Activated CD4-positive, CD25-positive, alpha-beta regulatory T cell (primary cell): ENCODE data around the gene LMOD3.

ENCODE experiments used
- DNase-seq, 4 experiments: peaks; one replicate each; lab custom pipeline; 2025; lab: John Stamatoyannopoulos, UW

The LMOD3 gene

DNA sequence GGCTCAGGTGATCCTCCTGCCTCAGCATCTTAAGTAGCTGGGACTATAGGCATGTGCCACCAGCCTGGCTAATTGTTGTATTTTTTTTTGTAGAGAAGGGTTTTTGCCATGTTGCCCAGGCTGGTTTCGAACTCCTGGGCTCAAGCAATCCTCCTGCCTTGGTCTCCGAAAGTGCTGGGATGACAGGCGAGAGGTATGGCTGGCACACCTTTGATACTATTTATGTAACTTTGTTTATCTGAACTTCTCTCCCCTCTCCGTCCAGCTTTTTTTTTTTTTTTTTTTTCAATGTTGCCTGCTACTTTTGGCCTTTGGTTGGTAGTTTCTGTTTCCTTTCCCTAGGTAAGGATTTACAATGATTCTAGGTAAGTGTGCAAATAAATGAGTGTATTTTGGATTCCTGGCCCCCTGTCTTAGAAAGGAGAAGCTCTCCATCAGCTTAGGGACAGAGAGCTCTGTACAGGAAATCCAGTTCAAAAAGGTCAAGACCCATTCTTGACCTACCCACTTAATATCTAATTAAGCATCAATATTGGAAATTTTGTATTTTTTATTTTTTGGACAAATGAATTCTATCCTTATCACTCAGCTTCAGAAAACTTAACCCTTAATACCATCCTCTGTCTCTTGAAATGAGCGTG, 30.9 kb downstream of the LMOD3 start:
- no peak for DNase-seq

DNA sequence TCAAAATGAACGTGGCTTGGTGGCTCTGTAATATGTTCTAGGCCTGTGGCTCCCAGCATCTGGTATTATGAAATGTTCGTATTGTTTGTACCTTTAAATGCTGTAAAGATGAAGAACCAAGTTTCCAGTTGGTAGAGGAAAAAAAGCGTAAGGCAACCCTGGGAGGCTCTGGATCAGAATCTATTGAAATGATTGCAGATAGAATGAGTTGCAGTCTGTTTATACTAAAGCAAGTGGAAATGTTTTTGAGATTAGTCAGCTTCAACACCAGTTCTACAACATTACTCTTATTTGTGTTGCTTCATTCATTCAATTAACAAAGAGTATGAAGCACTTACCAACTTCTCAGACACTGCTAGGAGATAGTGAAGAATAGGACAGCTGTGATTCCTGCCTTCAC, 32.4 kb downstream of the LMOD3 start:
- DNase-seq, result no peak

DNA sequence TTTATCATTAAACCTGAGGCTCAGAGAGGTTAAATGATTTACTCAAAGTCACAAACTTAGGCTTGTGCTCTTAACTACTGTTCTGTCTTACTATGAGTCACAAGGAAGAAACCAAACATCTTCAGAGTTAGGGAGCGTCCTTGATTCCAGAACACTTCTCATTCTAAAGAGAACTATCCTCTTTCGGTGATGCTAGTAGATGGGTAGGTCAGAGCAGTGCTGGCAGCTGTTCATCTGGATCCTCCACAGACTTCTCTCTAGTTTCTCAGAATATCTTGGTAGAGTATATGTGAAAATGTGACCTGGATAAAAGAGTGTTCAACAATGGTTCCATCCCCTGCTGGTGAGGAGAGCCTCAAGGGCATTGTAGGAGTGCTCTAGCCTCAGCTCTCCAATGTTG, 34.3 kb downstream of the LMOD3 start:
- no peak for DNase-seq

DNA sequence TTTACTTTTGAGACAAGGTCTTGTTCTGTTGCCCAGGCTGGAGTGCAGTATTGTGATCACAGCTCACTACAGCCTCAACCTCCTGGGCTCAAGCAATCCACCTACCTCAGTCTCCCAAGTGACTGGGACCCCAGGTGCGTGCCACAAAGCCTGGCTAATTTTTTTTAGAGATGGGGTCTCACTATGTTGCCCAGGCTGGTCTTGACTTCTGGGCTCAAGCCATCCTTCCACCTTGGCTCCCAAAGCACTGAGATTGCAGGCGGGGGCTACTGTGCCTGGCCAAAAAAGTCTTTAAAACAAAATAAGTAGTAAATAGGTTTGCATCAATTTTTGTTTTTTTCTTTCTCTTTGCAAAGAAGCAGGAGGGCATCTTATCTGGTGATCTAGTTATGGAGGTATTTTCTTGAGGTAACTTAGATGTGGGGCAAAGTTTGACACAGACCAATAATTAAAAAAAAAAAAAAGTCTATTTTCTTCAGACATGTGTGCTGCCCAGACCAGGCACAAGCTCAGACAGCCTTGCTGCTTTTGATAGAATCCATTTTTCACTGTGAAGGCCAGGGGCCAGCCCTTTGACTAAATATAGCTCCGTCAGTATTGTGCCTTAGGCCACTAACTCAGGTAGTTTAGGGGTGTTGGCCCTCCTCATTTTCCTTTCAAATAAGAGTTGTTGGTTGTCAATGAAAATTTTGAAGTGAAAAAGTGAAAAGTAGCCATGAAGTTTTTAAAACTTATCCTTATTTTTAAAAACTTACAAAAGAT, 35.2 kb downstream of the LMOD3 start:
- no peak for DNase-seq

DNA sequence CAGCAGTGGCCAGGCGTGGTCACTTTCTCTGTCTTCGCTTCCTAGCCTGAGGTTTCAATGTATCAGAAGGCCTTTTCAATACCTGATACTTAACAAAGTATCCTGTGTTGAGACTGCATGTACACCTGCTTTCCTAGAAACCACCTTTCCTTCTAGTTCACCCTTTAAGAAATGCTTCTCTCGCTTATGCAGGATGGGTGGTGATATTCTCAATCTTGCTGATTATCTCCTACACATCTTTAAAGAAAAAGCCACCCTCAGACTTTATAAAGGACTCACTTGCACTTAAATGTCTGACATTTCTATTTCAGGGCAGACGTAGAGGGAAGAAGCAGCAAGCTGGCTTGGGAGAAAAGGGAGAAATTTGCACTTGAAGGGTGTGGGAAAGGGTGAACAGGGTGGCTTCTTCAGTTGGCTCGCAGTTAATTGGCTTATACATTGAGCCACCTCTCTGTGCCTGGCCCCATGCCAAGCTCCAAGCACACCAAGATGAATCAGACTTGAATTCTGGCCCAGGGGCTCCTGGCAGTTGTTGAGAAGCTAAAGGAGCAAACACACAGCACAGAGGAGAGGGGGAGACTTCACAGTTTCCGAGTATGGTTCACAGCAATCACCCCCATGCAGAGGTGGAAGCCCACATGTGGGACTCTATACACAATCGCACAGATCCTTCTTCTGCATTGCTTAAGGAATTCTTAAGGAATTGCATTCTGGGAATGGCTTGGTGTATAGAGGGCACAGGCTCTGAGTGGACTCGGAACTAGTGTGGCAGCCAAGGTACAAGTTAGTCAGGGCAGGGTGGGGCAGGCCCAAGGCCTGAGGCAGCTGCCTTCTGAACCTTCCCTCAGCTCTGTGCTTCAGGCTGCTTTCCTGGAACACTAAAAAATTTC, 36.3 kb downstream of the LMOD3 start:
- DNase-seq, result peak; percentile 34 to 47 (median 44)

DNA sequence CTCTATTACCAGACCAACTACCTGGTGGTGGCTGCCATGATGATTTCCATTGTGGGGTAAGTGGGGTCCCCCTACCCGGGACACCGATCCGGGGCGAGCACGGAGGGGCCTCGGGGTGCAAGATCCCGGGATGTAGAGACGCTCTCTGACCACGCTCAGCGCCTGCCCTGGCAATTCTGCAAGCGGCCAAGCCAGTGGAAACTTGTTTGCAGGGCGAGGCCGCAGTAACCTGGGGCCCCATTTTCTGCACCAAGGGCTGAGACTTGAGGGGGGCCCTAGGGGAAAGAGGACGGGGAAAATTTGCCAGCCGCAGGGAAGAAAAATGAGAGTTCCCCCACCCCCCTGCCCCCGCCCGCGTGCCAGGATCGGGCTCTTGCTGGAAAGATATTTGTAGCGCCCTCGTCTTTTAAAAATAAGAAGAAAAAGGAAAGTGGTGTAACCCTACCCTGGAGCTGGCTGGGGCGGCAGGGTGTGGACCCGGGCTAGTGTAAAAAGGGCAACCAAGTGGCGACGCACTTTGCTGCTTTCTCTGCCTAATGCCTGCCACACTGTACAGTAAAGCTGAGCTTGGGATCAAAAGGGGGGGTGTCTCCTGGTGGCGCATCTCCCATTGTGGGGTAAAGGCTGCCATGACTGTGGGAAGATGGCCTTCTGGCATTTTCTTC, 37.1 kb downstream of the LMOD3 start:
- DNase-seq, result peak in 1 of 4 experiments; percentile 5

DNA sequence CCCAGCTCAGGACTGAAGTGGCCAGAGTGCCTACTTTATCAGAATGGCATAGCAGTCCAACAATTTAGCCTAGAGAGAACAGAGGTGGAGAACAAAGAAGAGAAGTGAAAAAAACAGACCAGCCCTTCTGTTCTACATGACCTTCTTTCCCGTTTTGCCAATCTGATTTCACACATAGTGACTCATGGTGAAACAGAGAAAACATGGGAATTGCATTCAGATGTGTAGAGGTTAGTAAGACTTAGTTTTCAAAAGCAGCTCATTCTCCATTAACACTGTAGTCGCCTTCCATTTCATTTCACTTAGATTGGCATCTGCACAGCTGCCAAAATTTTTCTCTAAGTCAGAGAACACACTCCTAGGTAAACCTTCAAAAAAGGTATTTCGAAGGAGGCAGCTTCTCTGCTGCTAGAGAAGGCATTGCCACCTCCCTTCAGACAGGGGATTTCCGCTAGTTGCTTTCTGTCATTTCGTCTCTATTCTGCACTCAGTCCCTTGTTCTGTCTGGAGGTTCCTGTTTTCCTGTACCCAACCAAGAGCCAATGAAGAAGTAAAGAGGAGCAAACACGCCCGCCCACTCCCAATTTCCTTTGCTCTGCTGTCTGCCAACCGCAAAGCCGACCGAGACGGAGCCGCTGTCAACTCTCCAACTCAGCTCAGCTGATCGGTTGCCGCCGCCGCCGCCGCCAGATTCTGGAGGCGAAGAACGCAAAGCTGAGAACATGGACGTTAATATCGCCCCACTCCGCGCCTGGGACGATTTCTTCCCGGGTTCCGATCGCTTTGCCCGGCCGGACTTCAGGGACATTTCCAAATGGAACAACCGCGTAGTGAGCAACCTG, 37.8 kb downstream of the LMOD3 start, which contains the start of gene ARL6IP5:
Gene ARL6IP5, plus strand, starts transcription at position 612 of the 842 bp plus-strand sequence. Its CDS starts 111 bp downstream, at position 723.
- peak; percentile 61 to 80 (median 73) for DNase-seq

DNA sequence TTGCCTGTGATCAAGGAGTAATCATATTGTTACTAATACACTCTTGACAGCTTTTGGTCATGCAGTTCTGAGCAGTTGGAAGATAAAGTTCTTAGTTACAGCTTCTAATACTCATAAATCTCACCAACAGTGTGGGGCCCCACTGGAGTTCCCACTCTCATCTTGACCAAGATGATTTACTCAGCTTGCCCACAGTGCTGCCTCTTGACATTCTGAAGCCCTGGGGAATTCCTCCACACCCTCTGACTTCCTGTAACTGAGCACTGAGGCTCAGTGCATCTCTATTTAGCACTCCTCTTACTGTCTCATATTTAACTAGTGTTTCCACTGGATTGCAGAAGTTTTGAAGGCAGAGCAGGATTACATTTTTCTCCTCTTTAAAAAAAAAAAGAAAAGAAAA, 39.6 kb downstream of the LMOD3 start:
- peak in 3 of 4 experiments; percentile 18 to 47 (median 31) for DNase-seq

DNA sequence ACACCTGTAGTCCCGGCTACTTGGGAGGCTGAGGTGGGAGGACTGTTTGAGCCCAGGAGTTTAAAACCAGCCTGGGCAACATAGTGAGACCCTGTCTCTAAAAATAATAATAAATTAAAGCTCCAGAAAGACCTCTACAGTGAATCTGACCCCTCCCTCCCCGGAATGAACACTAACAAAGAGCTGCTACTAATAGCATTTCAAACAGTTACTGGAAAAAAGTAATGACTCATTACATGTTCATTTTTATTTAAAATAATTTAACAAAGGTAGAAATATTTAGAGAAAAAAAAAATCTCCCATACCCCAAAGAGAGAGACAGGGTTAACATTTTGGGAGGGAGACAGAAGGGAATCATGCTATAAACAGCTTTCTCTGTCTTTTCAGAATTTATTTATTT, 40.0 kb downstream of the LMOD3 start:
- DNase-seq, result no peak

DNA sequence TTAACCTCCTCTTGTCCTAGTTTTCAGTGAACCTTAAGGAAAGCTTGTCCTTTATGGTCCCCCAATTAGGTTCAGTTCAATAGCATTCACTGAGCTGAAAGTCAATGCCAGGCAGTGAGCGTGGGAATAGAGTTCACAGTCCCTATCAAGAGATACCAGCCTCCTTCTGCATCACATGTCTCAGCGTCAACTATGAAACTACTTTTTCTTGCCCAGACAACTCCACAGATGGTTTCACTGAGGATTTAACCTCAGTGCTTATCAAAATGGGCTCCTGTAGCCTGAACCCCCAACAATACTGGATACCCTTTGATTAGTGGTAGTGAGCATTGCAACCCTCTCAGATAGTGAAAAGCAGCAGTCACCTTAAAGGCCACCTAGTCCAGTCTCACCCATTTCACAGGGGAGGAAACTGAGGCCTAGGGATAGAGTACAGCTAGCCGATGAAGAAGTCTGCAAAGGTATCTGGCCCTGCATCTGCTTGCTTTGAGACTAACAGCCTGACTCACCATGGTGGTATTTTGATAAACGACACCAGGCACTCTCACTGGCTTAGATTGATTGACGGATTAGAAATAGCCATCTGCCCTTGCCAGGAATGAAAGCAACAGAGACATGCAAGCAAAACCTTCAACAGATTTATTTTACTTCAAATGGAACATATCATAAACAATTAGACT, 40.7 kb downstream of the LMOD3 start:
- DNase-seq, result no peak

DNA sequence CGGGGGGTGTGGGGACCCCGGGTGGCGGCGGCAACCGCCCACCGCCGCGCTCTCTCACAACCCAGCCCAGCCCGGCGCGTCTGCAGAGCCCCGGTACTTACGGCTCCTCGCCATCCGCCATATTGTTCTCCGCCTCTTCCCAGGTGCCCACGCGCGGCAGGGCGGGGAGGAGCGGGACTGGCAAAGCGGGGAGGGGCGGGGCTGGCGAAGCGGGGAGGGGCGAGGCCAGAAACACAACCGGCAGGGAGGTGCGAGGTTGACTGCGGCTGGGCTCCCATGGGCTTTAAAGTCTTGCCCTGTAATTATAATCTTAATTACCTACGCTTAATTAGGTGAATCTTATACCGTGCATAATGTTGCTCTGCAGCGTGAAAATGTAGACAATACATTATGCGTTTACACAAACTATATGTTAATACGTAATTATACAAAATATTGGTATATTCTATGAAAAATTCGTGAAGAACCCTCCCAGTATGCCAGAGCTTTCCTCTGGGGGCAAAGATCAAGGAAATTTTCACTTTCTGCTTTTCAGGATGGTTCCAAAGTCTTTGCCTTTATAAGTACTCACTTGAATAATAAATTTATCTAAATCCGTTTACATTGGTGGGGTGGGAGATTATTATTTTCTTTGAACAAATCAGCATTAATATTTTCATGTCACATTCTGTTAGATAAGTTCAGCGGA, 42.0 kb downstream of the LMOD3 start, which contains the start of gene UBA3:
Gene UBA3, minus strand, starts transcription at position 133 of the 688 bp plus-strand sequence. Its CDS starts 12 bp downstream, at position 121.
- DNase-seq, result peak; percentile 85 to 91 (median 87)

DNA sequence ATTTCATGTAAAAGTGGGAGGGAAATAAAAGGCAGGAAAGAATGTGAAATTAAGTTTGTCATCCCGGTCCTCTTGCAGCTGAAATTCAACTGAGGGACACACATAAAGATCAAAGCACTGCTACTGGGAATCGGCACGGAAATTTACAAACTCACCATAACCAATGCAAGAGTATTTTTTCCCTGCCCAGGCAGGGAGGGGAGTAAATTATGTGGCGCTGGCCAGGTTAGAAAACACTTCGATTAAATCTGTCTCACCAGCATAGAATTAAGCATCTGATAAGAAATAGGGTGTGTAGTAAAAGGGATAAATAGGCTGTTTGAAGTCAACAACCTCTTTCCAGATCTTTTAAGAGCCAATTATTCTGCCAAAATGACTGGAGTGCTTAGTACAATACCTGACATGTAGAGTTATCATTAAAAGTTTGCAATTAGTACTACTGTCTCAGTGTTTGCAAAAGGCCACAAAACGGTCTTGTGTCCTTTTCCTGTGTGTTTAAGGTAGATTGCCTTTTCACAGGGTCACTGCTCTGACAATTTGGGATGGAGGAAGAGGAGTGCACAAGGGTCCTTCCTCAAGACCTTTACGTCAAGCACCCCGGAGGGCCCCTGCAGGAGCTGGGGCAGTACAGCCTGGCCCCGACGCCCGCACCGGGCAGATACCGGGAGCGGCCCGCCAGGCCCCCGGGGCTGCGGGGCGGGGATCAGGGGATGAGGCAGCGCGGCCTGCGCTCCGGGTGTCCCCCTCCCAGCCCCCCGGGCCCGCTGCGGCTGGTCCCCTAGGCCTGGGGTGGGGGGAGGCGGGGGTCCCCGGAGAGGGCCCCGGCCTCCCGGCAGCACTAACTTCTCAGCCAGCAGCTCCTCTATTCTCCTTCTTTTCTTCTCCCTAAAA, 42.9 kb downstream of the LMOD3 start:
- no peak for DNase-seq

DNA sequence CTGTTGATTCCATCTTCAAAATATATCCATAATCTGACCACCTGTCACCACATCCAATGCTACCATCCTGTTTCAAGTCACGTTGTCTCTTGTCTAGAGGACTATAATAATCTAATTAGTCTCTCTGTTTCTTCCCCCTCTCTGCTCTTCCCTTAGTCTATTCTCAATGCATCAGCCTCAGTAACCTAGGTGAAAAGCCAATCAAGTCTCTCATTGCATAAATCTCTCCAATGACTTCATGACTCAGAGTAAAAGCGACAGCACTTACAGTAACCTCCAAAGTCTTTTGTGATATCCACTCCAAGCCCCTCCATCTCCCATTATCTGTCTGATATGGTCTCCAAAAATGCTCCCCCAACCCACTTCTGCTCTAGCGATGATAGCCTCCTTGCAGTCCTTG, 49.5 kb downstream of the LMOD3 start:
- no peak for DNase-seq

DNA sequence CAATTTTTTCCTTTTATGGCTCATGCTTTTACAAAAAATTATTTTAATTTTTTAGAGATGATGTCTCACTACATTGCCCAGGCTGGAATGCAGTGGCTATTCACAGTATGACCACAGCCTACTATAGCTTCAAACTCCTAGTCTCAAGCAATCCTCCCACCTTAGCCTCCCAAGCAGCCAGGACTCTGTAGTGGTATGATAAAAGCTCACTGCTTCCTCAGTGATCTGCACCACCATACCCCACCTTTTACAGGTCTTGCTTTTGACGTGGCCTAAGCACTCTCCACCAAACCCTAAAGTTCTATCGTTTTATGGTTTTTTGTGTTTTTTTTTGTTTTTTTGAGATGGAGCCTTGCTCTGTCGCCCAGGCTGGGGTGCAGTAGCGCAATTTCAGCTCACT, 56.3 kb downstream of the LMOD3 start:
- no peak for DNase-seq

DNA sequence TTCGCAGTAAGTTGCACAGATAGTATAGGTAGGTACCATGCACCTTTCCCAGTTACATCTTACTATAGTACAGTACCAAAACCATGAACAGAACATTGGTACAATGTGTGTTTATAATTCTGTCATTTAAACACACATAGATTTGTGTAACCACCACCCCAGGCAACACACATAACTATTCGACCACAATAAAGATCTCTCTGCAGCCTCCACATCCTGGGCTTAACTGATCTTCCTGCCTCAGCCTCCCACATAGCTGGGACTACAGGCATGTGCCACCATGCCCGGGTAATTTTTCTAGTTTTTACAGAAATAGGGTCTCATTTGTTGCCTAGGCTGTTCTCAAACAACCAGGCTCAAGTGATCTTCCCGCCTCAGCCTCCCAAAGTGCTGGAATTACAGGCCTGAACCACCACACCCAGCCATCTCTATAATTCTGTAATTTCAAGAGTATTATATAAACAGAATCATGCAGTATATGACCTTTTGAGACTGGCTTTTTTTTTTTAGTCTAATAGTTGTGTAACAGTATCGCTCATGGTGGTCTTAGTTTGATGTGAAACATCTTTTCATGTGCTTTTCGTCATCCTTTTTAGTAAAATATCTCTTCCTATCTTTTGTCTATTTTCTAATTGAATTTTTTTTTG, 57.0 kb downstream of the LMOD3 start:
- no peak for DNase-seq

DNA sequence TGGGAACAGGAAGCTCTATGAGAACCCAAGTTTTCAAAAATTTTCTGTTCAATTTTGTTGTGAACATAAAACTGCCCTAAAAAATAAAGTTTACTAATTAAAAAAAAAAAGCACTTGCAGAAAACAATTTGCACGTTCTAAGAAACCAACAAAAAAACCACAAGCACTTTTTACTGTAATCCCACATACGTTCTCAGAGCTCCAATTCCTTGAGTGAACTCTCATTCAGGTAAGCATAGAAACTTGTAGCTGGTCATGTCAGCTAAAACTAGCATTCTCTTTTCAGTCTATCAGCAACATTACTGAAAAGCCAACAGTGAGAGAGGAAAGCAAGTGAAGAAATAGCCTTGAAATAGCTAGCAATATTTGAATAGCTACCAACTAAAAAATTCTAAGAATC, 58.8 kb downstream of the LMOD3 start:
- DNase-seq, result no peak

DNA sequence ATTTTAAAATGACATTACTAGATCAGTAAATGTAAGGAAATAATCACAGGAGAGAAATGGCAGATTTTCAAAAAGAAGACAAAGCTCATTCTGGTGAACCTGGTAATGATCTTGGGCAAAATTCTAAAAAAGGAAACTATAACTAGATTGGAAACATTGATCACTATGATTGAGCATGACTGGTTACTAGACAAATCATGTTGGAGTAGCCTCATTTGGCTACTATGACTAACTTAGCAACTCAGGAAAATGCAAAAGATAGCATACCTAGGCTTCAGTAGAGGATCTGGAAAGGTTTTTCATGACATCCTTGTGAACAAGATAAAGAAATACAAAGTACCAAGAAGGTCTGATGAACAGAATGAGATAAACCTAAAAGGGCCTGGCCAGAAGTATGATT, 62.7 kb downstream of the LMOD3 start:
- no peak for DNase-seq

DNA sequence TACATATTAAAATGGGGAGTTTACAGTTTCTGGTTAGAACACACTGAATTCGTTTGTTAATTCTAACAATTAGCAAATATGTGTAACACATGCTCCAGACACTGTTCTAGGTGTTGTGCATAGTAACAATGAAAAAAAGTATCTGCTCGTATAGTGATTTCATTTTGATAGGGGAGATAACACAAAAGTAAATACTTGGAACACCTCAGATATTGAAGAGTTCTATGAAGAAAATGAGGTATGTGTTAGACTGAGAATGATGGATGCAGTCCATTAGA, 63.5 kb downstream of the LMOD3 start:
- DNase-seq, result no peak
